Stomach smooth muscle (tissue), 2 donors: Measurements from ENCODE around the gene TP63.

Experiments used
- H3K27ac ChIP-seq: one replicate; pipeline ENCODE4 v1.7.0; 2013; ENCODE audit warnings: mild to moderate bottlenecking, low read length, inconsistent platforms
- H3K27me3 ChIP-seq, 2 donors: one replicate each; pipeline ENCODE4 v1.7.0; 2013; ENCODE audit warnings: low read length in 2 of 2; ENCODE audit not compliant: insufficient read depth in 2 of 2, control insufficient read depth in 1 of 2
- H3K36me3 ChIP-seq, 2 donors: one replicate each; pipeline ENCODE4 v1.7.0; 2013; ENCODE audit warnings: low read length in 2 of 2; ENCODE audit not compliant: control insufficient read depth in 2 of 2, insufficient read depth in 2 of 2
- H3K4me1 ChIP-seq: one replicate; pipeline ENCODE4 v1.7.0; 2013; ENCODE audit warnings: low read length; ENCODE audit not compliant: control insufficient read depth, insufficient read depth
- H3K4me3 ChIP-seq, 2 donors: one replicate each; pipeline ENCODE4 v1.7.0; 2013; ENCODE audit warnings: low read length in 2 of 2
- H3K9ac ChIP-seq, 2 donors: one replicate each; pipeline ENCODE4 v1.7.0; 2013; ENCODE audit warnings: low read length in 2 of 2, mild to moderate bottlenecking in 1 of 2
- H3K9me3 ChIP-seq, 2 donors: one replicate each; pipeline ENCODE4 v1.7.0; 2013; ENCODE audit warnings: low read length in 2 of 2; ENCODE audit not compliant: control insufficient read depth in 2 of 2
- donor health status: healthy.
- donor health status: Pancreatic carcinoma.

TP63 gene

GRCh38 chr3:189836795-189837194 is 205.6 kb downstream of the TP63 start:
- H3K4me1 ChIP-seq, result no peaks in the 10 kb centered on the region
- no peaks in the 10 kb centered on the region for H3K9me3 ChIP-seq
- no peak overlapping the region for H3K9ac ChIP-seq
- no peaks in the 10 kb centered on the region for H3K27me3 ChIP-seq
- no peak overlapping the region for H3K4me3 ChIP-seq
- H3K36me3 ChIP-seq, result no peaks in the 10 kb centered on the region
- no peak overlapping the region for H3K27ac ChIP-seq

- Histone ChIP-seq H3K9me3 (no peaks in the 10 kb centered on the region), H3K27ac (no peak overlapping the region), H3K9ac (no peak overlapping the region), H3K36me3 (no peaks in the 10 kb centered on the region), H3K27me3 (no peaks in the 10 kb centered on the region), H3K4me3 (no peak overlapping the region), H3K4me1 (no peaks in the 10 kb centered on the region)
These were observed 207.1 kb downstream of the TP63 start for GRCh38 chr3:189838291-189838690.

- Histone ChIP-seq H3K9ac (no peak overlapping the region), H3K27me3 (no peaks in the 10 kb centered on the region), H3K4me1 (no peaks in the 10 kb centered on the region), H3K9me3 (no peaks in the 10 kb centered on the region), H3K27ac (no peak overlapping the region), H3K36me3 (no peaks in the 10 kb centered on the region), H3K4me3 (no peak overlapping the region)
These were observed 208.4 kb downstream of the TP63 start for GRCh38 chr3:189839576-189839975.

GRCh38 chr3:189841473-189842205 is 210.4 kb downstream of the TP63 start:
- Histone ChIP-seq H3K27ac (no peak overlapping the region), H3K4me3 (no peak overlapping the region), H3K4me1 (no peaks in the 10 kb centered on the region), H3K9ac (no peak overlapping the region), H3K27me3 (no peaks in the 10 kb centered on the region), H3K36me3 (no peaks in the 10 kb centered on the region), H3K9me3 (no peaks in the 10 kb centered on the region)

GRCh38 chr3:189842681-189843602 is 211.8 kb downstream of the TP63 start:
- H3K9ac ChIP-seq, result no peak overlapping the region
- no peaks in the 10 kb centered on the region for H3K27me3 ChIP-seq
- H3K9me3 ChIP-seq, result no peaks in the 10 kb centered on the region
- no peaks in the 10 kb centered on the region for H3K36me3 ChIP-seq
- no peak overlapping the region for H3K27ac ChIP-seq
- no peak overlapping the region for H3K4me3 ChIP-seq
- H3K4me1 ChIP-seq, result no peaks in the 10 kb centered on the region

- Histone ChIP-seq H3K36me3 (no peaks in the 10 kb centered on the region), H3K9me3 (no peaks in the 10 kb centered on the region), H3K27me3 (no peaks in the 10 kb centered on the region), H3K9ac (no peak overlapping the region), H3K27ac (no peak overlapping the region), H3K4me1 (no peaks in the 10 kb centered on the region), H3K4me3 (no peak overlapping the region)
These were observed 213.9 kb downstream of the TP63 start for GRCh38 chr3:189845069-189845468.

- Histone ChIP-seq H3K4me3 (no peak overlapping the region), H3K4me1 (no peaks in the 10 kb centered on the region), H3K27me3 (no peaks in the 10 kb centered on the region), H3K36me3 (no peaks in the 10 kb centered on the region), H3K9me3 (no peaks in the 10 kb centered on the region), H3K27ac (no peak overlapping the region), H3K9ac (no peak overlapping the region)
These were observed 217.3 kb downstream of the TP63 start for GRCh38 chr3:189848395-189849040.

- Histone ChIP-seq H3K9ac (no peak overlapping the region), H3K4me3 (no peak overlapping the region), H3K4me1 (no peaks in the 10 kb centered on the region), H3K27me3 (no peaks in the 10 kb centered on the region), H3K9me3 (no peaks in the 10 kb centered on the region), H3K27ac (no peak overlapping the region), H3K36me3 (no peaks in the 10 kb centered on the region)
These were observed 218.1 kb downstream of the TP63 start for GRCh38 chr3:189849262-189849661.

- Histone ChIP-seq H3K36me3 (no peaks in the 10 kb centered on the region), H3K4me3 (no peak overlapping the region), H3K4me1 (no peaks in the 10 kb centered on the region)
These were observed 220.5 kb downstream of the TP63 start for GRCh38 chr3:189851682-189852081.

GRCh38 chr3:189853906-189854305 is 222.7 kb downstream of the TP63 start:
- Histone ChIP-seq H3K9ac (no peak overlapping the region), H3K4me3 (no peak overlapping the region), H3K9me3 (no peaks in the 10 kb centered on the region), H3K4me1 (no peaks in the 10 kb centered on the region), H3K27ac (no peak overlapping the region), H3K27me3 (no peaks in the 10 kb centered on the region), H3K36me3 (no peaks in the 10 kb centered on the region)

More at GRCh38 chr3:189851682-189852081, 220.5 kb downstream of the TP63 start:
- Histone ChIP-seq H3K9me3 (no peaks in the 10 kb centered on the region), H3K27ac (no peak overlapping the region), H3K9ac (no peak overlapping the region), H3K27me3 (no peaks in the 10 kb centered on the region)
